Measurements from ENCODE around the gene CNR2.

DNA sequence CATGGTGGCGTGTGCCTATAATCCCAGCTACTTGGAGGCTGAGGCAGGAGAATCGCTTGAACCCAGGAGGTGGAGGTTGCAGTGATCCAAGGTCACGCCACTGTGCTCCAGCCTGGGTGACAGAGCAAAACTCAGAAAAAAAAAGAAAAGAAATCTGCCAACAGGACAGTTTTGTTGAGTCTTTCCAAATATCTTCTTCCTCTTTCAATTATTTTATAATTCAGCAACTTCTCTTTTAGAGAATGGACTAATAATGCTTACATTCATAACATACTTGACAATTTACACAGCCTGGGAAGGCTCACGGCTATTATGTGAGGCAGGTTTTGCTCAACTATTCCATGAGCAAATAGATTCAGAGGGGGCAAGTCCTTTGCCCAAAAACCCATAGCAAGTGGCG, 18.1 kb downstream of the CNR2 start:
- TF ChIP-seq ZFP30 (CRISPR knock-in tag; IDR thresholded peaks at IDR 0.05) (no peak), ARNTL (CRISPR knock-in tag; IDR thresholded peaks at IDR 0.05; ENCODE audit: borderline replicate concordance, low read depth) (no peak), ESRRG (CRISPR knock-in tag; IDR thresholded peaks at IDR 0.05) (no peak), PPARA (CRISPR knock-in tag; IDR thresholded peaks at IDR 0.05; ENCODE audit: borderline replicate concordance) (no peak), SNAI2 (CRISPR knock-in tag; IDR thresholded peaks at IDR 0.05) (no peak), ZNF8 (CRISPR knock-in tag; IDR thresholded peaks at IDR 0.05) (no peak), ISL1 (CRISPR knock-in tag; IDR thresholded peaks at IDR 0.05) (no peak), BACH2 (CRISPR knock-in tag; IDR thresholded peaks at IDR 0.05; ENCODE audit: borderline replicate concordance) (no peak)
- TF ChIP-seq, protein P1, sequence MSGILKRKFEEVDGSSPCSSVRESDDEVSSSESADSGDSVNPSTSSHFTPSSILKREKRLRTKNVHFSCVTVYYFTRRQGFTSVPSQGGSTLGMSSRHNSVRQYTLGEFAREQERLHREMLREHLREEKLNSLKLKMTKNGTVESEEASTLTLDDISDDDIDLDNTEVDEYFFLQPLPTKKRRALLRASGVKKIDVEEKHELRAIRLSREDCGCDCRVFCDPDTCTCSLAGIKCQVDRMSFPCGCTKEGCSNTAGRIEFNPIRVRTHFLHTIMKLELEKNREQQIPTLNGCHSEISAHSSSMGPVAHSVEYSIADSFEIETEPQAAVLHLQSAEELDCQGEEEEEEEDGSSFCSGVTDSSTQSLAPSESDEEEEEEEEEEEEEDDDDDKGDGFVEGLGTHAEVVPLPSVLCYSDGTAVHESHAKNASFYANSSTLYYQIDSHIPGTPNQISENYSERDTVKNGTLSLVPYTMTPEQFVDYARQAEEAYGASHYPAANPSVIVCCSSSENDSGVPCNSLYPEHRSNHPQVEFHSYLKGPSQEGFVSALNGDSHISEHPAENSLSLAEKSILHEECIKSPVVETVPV (CRISPR knock-in tag; IDR thresholded peaks at IDR 0.05) = no peak
- TF ChIP-seq, protein P2, sequence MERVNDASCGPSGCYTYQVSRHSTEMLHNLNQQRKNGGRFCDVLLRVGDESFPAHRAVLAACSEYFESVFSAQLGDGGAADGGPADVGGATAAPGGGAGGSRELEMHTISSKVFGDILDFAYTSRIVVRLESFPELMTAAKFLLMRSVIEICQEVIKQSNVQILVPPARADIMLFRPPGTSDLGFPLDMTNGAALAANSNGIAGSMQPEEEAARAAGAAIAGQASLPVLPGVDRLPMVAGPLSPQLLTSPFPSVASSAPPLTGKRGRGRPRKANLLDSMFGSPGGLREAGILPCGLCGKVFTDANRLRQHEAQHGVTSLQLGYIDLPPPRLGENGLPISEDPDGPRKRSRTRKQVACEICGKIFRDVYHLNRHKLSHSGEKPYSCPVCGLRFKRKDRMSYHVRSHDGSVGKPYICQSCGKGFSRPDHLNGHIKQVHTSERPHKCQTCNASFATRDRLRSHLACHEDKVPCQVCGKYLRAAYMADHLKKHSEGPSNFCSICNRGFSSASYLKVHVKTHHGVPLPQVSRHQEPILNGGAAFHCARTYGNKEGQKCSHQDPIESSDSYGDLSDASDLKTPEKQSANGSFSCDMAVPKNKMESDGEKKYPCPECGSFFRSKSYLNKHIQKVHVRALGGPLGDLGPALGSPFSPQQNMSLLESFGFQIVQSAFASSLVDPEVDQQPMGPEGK (CRISPR knock-in tag; IDR thresholded peaks at IDR 0.05; ENCODE audit: borderline replicate concordance) = no peak
- TF ChIP-seq, protein P3, sequence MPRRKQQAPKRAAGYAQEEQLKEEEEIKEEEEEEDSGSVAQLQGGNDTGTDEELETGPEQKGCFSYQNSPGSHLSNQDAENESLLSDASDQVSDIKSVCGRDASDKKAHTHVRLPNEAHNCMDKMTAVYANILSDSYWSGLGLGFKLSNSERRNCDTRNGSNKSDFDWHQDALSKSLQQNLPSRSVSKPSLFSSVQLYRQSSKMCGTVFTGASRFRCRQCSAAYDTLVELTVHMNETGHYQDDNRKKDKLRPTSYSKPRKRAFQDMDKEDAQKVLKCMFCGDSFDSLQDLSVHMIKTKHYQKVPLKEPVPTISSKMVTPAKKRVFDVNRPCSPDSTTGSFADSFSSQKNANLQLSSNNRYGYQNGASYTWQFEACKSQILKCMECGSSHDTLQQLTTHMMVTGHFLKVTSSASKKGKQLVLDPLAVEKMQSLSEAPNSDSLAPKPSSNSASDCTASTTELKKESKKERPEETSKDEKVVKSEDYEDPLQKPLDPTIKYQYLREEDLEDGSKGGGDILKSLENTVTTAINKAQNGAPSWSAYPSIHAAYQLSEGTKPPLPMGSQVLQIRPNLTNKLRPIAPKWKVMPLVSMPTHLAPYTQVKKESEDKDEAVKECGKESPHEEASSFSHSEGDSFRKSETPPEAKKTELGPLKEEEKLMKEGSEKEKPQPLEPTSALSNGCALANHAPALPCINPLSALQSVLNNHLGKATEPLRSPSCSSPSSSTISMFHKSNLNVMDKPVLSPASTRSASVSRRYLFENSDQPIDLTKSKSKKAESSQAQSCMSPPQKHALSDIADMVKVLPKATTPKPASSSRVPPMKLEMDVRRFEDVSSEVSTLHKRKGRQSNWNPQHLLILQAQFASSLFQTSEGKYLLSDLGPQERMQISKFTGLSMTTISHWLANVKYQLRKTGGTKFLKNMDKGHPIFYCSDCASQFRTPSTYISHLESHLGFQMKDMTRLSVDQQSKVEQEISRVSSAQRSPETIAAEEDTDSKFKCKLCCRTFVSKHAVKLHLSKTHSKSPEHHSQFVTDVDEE (CRISPR knock-in tag; IDR thresholded peaks at IDR 0.05) = no peak

All from SK-N-SH treated with all-trans-retinoic acid at 6 μM for 48 hours (cell line).